HepG2 (cell line): Measurements from ENCODE around the gene IFNK. TPM values are rescaled to one million over a fixed set of nuclear protein-coding genes. Genes with fewer than 3 reads are reported as not detected.

Experiments used
- ARHGAP35 ChIP-seq: sonication (generic); formaldehyde crosslinking; IDR thresholded peaks from 2 replicates; pipeline ENCODE4 v1.9.0; 2022; ENCODE audit warnings: mild to moderate bottlenecking, inconsistent platforms, moderate library complexity, missing genetic modification reagents, borderline replicate concordance
- ATRX ChIP-seq: sonication (generic); formaldehyde crosslinking; IDR thresholded peaks from 2 replicates; pipeline ENCODE4 v1.4.0; 2020; ENCODE audit warnings: missing genetic modification reagents, borderline replicate concordance
- BCL6 ChIP-seq: IDR thresholded peaks from 2 replicates; pipeline ENCODE4 v1.6.1; 2016; ENCODE audit warnings: missing genetic modification reagents, missing compliant biosample characterization
- DR1 ChIP-seq: sonication (generic); formaldehyde crosslinking; IDR thresholded peaks from 2 replicates; pipeline ENCODE4 v1.8.0; 2021; ENCODE audit warnings: mild to moderate bottlenecking, missing genetic modification reagents, inconsistent platforms
- ELF1 ChIP-seq: sonication (generic); formaldehyde crosslinking; IDR thresholded peaks from 2 replicates; pipeline ENCODE4 v1.4.0; 2020; ENCODE audit warnings: missing genetic modification reagents
- ELF4 ChIP-seq: sonication (generic); formaldehyde crosslinking; IDR thresholded peaks from 2 replicates; pipeline ENCODE4 v1.5.0; 2020; ENCODE audit warnings: missing genetic modification reagents, mild to moderate bottlenecking, moderate library complexity, borderline replicate concordance
- FOSL1 ChIP-seq: sonication (generic); formaldehyde crosslinking; IDR thresholded peaks from 2 replicates; pipeline ENCODE4 v1.9.0; 2021; ENCODE audit warnings: missing genetic modification reagents, borderline replicate concordance
- GATAD1 ChIP-seq: IDR thresholded peaks from 2 replicates; pipeline ENCODE4 v1.6.1; 2016; ENCODE audit warnings: missing genetic modification reagents, missing compliant biosample characterization
- GATAD2A ChIP-seq: IDR thresholded peaks from 2 replicates; pipeline ENCODE4 v1.6.1; 2016
- MLXIP ChIP-seq: sonication (generic); formaldehyde crosslinking; IDR thresholded peaks from 2 replicates; pipeline ENCODE4 v1.9.0; 2021; ENCODE audit warnings: missing genetic modification reagents, borderline replicate concordance
- MZF1 ChIP-seq: sonication (generic); formaldehyde crosslinking; IDR thresholded peaks from 2 replicates; pipeline ENCODE4 v1.8.1; 2023; ENCODE audit warnings: mild to moderate bottlenecking, missing genetic modification reagents, borderline replicate concordance
- NFIC ChIP-seq: IDR thresholded peaks from 2 replicates; pipeline ENCODE4 v1.6.1; 2012; ENCODE audit warnings: mild to moderate bottlenecking, low read length, inconsistent platforms
- POLR2AphosphoS2 ChIP-seq: IDR thresholded peaks from 2 replicates; pipeline ENCODE4 v1.6.1; 2011; ENCODE audit warnings: low read depth, low read length, improper control_type of control experiment
- POLR2AphosphoS5 ChIP-seq: IDR thresholded peaks from 2 replicates; pipeline ENCODE4 v1.6.1; 2012; ENCODE audit warnings: low read depth, low read length
- PRPF4 ChIP-seq: fragments of 200-400 bp; formaldehyde crosslinking; IDR thresholded peaks from 2 replicates; pipeline ENCODE4 v1.6.1; 2016; ENCODE audit warnings: low read length, low read depth; ENCODE audit not compliant: poor library complexity, severe bottlenecking
- REST ChIP-seq, 2 experiments: IDR thresholded peaks; 2 replicates each; pipeline ENCODE4 v1.6.1; 2011 to 2012; ENCODE audit warnings: low read length in 2 of 2, borderline replicate concordance in 1 of 2, low read depth in 1 of 2, mild to moderate bottlenecking in 1 of 2, moderate library complexity in 1 of 2
- SMAD3 ChIP-seq: sonication (generic); formaldehyde crosslinking; IDR thresholded peaks from 2 replicates; pipeline ENCODE4 v1.4.0; 2020; ENCODE audit warnings: missing genetic modification reagents
- SNRNP70 ChIP-seq: fragments of 200-400 bp; formaldehyde crosslinking; IDR thresholded peaks from 2 replicates; pipeline ENCODE4 v1.6.1; 2017; ENCODE audit warnings: mild to moderate bottlenecking, low read depth, low read length, moderate library complexity
- TCF12 ChIP-seq, 2 experiments: fragments of 450-650 bp in 1 of 2; sonication (generic) in 1 of 2; formaldehyde crosslinking in 1 of 2; IDR thresholded peaks; 2 replicates each; pipeline versions ENCODE4 v1.6.1 to v1.8.0; 2017 to 2022; ENCODE audit warnings: antibody characterized with exemption in 1 of 2, mild to moderate bottlenecking in 1 of 2, missing genetic modification reagents in 1 of 2, moderate library complexity in 1 of 2
- XRCC5 ChIP-seq: fragments of 200-400 bp; formaldehyde crosslinking; optimal IDR thresholded peaks from 2 replicates; pipeline ENCODE3; 2017; ENCODE audit warnings: mild to moderate bottlenecking, low read length
- ZNF121 ChIP-seq: sonication (generic); formaldehyde crosslinking; IDR thresholded peaks from 2 replicates; pipeline ENCODE4 v1.5.0; 2020; ENCODE audit warnings: mild to moderate bottlenecking, missing genetic modification reagents
- ZNF124 ChIP-seq: sonication (generic); formaldehyde crosslinking; IDR thresholded peaks from 2 replicates; pipeline ENCODE4 v1.4.0; 2020; ENCODE audit warnings: missing genetic modification reagents
- ZNF160 ChIP-seq: sonication (generic); formaldehyde crosslinking; IDR thresholded peaks from 2 replicates; pipeline ENCODE4 v1.8.0; 2022; ENCODE audit warnings: mild to moderate bottlenecking, inconsistent platforms, missing genetic modification reagents
- ZNF24 ChIP-seq: fragments of 450-650 bp; IDR thresholded peaks from 2 replicates; pipeline ENCODE4 v1.6.1; 2017; ENCODE audit warnings: antibody characterized with exemption, mild to moderate bottlenecking
- ZNF296 ChIP-seq: sonication (generic); formaldehyde crosslinking; conservative IDR thresholded peaks from 2 replicates; pipeline ENCODE4 v1.5.0; 2020; ENCODE audit warnings: mild to moderate bottlenecking, missing genetic modification reagents
- ZNF644 ChIP-seq: IDR thresholded peaks from 2 replicates; pipeline ENCODE4 v1.6.1; 2016; ENCODE audit warnings: low read depth
- ZNF777 ChIP-seq: sonication (generic); formaldehyde crosslinking; IDR thresholded peaks from 2 replicates; pipeline ENCODE4 v1.4.0; 2020; ENCODE audit warnings: missing genetic modification reagents
- ZNF891 ChIP-seq: sonication (generic); formaldehyde crosslinking; IDR thresholded peaks from 2 replicates; pipeline ENCODE4 v1.5.0; 2020; ENCODE audit warnings: mild to moderate bottlenecking, missing genetic modification reagents
- polyA plus RNA-seq, 8 experiments: library from polyadenylated mRNA; depleted of rRNA in 3 of 8; stranded (reverse) in 7 of 8; unstranded in 1 of 8; fragments of >200 nt; fragmentation: Illumina TruSeq in 4 of 8; extraction: Trizol in 4 of 8; gene quantifications; 2 replicates each; pipeline versions ENCODE4 v1.2.1 to v1.2.3, GENCODE V29; 2011 to 2016; ENCODE audit warnings: low read depth in 4 of 8, missing spikeins in 1 of 8, mixed read lengths in 1 of 8; ENCODE audit not compliant: insufficient read depth in 1 of 8
- total RNA-seq, 5 experiments: library from RNA; depleted of rRNA; stranded (reverse); fragments of >200 nt; fragmentation: Illumina TruSeq; extraction: Trizol; gene quantifications; 2 replicates each; pipeline ENCODE4 v1.2.3, GENCODE V29; 2016; ENCODE audit warnings: low read depth in 1 of 5

The IFNK gene
- total and polyA plus RNA-seq, 2 of the 13 experiments (the other 11 are each of a cell fraction or from before 2014, with no cell fraction given) = not detected

GRCh38 chr9:27566118-27566517 lies 42.0 kb downstream of the IFNK start (continued):
- TF ChIP-seq SMAD3 (CRISPR knock-in tag) = no peak
- TF ChIP-seq SNRNP70 = no peak
- peak; percentile 37; the same call in 1 of the 2 replicates for TF ChIP-seq BCL6 (CRISPR knock-in tag)
- TF ChIP-seq ZNF160 = no peak
- TF ChIP-seq POLR2AphosphoS5 = no peak
- TF ChIP-seq POLR2AphosphoS2 = no peak
- no peak for TF ChIP-seq XRCC5
- TF ChIP-seq ZNF124 (CRISPR knock-in tag) = no peak
- no peak for TF ChIP-seq PRPF4
- TF ChIP-seq ZNF777 (CRISPR knock-in tag) = no peak
- no peak for TF ChIP-seq REST (IDR thresholded peaks at IDR 0.05; ENCODE audit: borderline replicate concordance in 1 of 2, low read depth in 1 of 2, low read length in 2 of 2)
- TF ChIP-seq ELF1 (CRISPR knock-in tag) = no peak
- TF ChIP-seq MLXIP (CRISPR knock-in tag) = no peak
- TF ChIP-seq ELF4 = no peak
- no peak for TF ChIP-seq ARHGAP35 (CRISPR knock-in tag)
- TF ChIP-seq TCF12 (IDR thresholded peaks at IDR 0.05) = no peak
- TF ChIP-seq TCF12 (CRISPR knock-in tag; IDR thresholded peaks at IDR 0.05) = no peak
- TF ChIP-seq ZNF24 = no peak
- TF ChIP-seq NFIC = peak; percentile 61; the same call in 1 of the 2 replicates
- no peak for TF ChIP-seq DR1 (CRISPR knock-in tag)
- no peak for TF ChIP-seq FOSL1 (CRISPR knock-in tag)
- no peak for TF ChIP-seq ZNF891 (CRISPR knock-in tag)
- TF ChIP-seq ZNF644 = peak; percentile 80
- no peak for TF ChIP-seq MZF1 (CRISPR knock-in tag)
- no peak for TF ChIP-seq ZNF296 (CRISPR knock-in tag)
- TF ChIP-seq ATRX = no peak
- peak; percentile 87 for TF ChIP-seq GATAD2A (CRISPR knock-in tag)
- TF ChIP-seq GATAD1 (CRISPR knock-in tag) = no peak
- no peak for TF ChIP-seq ZNF121 (CRISPR knock-in tag)
